Coronary artery (tissue), 2 donors: ENCODE measurements around the gene EIF3I.
"Not testable (repeated sequence)": the region's sequence is repeated elsewhere in the genome, so short reads cannot be mapped to it uniquely, and the experiment has no call there.

Source experiments
- DNase-seq: peaks from one replicate; pipeline ENCODE4 v3.0.0-alpha.2; 2017; ENCODE audit warnings: low spot score
- H3K27ac ChIP-seq, 2 donors: fragments of 200-600 bp; sonication (generic); one replicate each; pipeline ENCODE4 v1.5.1; 2016 to 2019
- H3K4me3 ChIP-seq: fragments of 200-600 bp; sonication (generic); 2 replicates; pipeline ENCODE4 v1.5.1; 2016; ENCODE audit warnings: mild to moderate bottlenecking, moderate library complexity
- TF ChIP-seq, protein P1 (sequence below): fragments of 200-600 bp; sonication (generic); IDR thresholded peaks from one replicate; pipeline ENCODE4 v1.5.1; 2019; ENCODE audit warnings: antibody characterized with exemption

EIF3I gene

DNA sequence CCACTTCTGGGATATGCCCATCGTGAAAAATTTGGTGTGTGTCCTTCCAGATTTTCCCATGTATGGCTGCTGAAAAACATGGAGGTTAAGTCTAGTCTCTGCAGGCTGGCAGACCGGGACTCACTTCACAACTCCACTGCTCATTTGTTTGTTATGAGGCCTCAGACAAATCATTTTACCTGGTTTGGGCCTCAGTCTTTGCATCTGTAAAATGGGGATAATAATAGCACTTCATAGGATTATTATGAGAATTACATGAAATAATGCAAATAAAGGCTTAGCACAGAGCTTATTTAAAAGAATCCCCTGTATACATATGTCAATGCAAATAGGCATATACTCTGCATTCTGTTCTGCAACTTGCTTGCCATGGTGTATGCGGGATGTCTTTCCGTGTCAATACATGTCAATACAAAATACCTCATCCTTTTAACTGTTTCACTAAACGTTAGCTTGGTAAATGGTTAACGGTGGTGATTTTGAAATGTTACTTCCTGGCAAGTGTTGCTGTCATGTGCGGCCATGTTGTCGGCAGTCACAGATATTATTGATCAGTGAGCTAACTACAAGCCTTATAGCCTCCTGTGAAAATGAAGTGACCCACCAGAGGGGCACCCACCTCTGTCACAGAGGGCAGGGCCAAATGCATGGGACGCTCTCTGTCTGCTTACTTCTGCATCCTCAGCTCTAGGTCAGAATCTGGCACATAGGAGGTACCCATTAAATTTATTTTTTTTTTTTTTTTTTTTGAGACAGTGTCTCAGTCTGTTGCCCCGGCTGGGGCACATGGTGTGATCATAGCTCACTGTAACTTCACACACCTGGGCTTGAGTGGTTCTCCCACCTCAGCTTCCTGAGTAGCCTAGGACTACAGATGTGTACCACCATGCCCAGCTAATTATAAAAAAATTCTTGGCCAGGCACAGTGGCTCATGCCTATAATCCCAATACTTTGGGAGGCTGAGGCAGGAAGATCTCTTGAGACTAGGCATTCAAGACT is 33.2 kb downstream of the EIF3I start:
- TF ChIP-seq, protein P1, sequence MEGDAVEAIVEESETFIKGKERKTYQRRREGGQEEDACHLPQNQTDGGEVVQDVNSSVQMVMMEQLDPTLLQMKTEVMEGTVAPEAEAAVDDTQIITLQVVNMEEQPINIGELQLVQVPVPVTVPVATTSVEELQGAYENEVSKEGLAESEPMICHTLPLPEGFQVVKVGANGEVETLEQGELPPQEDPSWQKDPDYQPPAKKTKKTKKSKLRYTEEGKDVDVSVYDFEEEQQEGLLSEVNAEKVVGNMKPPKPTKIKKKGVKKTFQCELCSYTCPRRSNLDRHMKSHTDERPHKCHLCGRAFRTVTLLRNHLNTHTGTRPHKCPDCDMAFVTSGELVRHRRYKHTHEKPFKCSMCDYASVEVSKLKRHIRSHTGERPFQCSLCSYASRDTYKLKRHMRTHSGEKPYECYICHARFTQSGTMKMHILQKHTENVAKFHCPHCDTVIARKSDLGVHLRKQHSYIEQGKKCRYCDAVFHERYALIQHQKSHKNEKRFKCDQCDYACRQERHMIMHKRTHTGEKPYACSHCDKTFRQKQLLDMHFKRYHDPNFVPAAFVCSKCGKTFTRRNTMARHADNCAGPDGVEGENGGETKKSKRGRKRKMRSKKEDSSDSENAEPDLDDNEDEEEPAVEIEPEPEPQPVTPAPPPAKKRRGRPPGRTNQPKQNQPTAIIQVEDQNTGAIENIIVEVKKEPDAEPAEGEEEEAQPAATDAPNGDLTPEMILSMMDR, result no peak
- no peak for DNase-seq
- H3K27ac ChIP-seq, result no peak overlapping the region
- H3K4me3 ChIP-seq, result no peak overlapping the region

DNA sequence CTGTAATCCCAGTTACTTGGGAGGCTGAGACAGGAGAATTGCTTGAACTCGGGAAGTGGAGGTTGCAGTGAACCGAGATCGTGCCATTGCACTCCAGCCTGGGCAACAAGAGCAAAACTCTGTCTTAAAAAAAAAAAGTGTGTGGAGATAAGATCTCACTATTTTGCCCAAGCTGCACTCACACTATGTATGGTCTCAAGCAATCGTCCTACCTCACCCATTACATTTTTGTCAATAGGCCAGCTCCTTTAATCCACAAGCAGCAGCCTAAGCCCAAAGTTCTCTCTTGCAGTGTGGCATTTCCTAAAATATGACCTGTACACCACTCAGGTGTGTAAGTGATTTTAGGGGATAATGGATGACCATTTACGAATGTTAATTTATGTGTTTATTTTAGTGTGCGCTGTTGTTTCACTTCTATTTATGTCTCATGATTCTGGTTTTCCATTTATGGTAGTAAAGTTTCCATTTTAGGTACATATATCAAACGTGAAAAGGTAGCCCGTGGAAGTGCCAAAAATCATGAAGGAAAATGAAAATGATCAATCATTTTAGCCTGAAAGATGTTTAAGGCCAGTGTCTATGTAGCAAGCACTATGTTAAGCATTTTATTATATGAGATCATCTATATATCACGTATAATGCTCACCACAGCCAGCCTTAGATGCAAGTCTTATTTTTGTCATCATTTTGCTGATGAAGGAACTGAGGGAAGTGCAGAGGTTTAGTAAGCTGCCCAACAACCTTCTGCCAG is 34.4 kb downstream of the EIF3I start:
- H3K4me3 ChIP-seq, result no peak overlapping the region
- TF ChIP-seq, protein P1, result no peak

DNA sequence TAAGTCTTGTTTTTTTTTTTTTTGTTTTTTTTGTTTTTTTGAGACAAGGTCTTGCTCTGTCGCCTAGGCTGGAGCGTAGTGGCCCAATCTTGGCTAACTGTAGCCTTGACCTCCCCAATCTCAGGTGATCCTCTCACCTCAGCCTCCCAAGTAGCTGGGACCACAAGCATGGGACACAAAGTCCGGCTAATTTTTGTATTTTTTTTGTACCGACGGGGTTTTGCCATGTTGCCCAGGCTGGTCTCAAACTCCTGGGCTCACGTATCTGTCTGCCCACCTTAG is 35.0 kb downstream of the EIF3I start:
- Histone ChIP-seq H3K4me3 (no peak overlapping the region), H3K27ac (no peak overlapping the region)
- DNase-seq, result no peak
- TF ChIP-seq, protein P1, result no peak

More for the DNA sequence above, 34.4 kb downstream of the EIF3I start:
- DNase-seq, result no peak
- no peak overlapping the region for H3K27ac ChIP-seq

DNA sequence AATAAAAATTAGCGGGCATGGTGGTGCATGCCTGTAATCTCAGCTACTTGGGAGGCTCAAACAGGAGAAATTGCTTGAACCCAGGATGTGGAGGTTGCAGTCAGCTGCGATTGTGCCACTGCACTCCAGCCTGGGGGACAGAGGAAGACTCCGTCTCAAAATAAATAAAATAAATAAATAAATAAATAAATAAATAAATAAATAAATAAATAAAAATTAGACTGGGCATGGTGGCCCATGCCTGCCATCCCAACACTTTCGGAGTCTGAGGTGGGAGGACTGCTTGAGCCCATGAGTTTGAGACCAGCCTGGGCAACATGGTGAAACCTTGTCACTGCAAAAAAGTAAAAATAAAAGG is 41.0 kb downstream of the EIF3I start:
- H3K4me3 ChIP-seq, DNase-seq, H3K27ac ChIP-seq: not testable (repeated sequence)

DNA sequence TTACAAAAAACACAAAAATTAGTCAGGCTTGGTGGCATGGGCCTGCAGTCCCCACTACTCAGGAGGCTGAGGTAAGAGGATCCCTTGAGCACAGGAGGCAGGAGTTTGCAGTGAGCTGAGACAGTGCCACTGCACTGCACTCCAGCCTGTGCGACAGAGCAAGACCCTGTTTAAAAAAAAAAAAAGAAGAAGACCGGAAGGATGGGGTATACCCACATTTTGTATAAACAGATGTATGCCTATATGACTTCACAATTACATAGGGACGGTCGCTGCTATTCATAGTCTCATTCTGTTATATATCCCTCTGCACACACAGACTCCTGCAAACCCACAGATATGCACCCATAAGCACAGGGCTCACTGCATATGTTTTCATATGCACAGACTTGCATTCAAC is 41.5 kb downstream of the EIF3I start:
- H3K27ac ChIP-seq, result no peak overlapping the region
- TF ChIP-seq, protein P1, result no peak
- no peak for DNase-seq
- H3K4me3 ChIP-seq, result no peak overlapping the region

DNA sequence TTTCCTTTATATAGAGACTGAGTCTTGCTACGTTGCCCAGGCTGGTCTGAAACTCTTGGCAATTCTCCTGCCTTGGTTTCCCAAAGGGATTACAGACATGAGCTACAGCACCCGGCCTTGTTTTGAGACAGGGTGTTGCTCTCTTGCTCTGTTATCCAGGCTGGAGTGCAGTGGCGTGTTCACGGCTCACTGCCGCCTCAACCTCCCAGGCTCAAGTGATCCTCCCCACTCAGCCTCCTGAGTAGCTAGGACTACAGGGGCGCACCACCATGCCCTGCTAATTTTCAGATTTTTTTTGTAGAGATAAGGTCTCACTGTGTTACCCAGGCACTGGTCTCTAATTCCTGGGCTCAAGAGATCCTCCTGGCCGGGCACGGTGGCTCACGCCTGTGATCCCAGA is 43.6 kb downstream of the EIF3I start:
- H3K4me3 ChIP-seq, result no peak overlapping the region
- H3K27ac ChIP-seq, result no peak overlapping the region
- DNase-seq, result no peak
- TF ChIP-seq, protein P1, result no peak

DNA sequence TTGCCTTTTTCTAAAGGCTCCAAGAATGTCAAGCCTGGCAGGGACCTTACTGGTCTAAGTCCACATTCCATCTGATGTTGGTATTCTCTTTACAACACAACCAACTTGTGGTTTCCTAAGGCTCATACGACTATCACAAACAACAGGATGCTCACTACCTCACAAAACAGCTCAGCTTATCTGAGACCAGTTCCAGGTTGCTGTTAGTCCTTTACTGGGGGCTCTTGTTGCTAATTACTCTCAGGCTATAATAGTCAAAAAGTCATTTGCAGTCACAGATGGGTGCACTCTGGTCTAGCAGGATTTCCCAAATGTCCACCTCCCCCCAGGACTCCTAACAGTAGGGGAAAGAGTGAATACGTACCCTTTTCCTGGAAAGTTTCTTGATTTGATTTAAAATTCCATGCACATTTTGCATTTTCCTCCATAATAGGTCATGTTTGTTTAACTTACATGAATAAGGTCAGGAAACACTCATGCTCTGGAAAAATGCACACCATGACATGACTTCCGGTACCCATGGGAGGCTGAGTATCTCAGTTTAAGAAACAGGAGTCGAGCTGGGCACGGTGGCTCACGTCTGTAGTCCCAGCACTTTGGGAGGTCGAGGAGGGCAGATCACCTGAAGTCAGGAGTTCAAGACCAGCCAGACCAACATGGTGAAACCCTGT is 44.8 kb downstream of the EIF3I start:
- DNase-seq, result no peak
- Histone ChIP-seq H3K27ac (peak overlapping the region in 1 of 2 donors; percentile 19), H3K4me3 (no peak overlapping the region)
- TF ChIP-seq, protein P1, result no peak
